NT2/D1 (cell line): Measurements from ENCODE around the gene ARHGEF10L.

Experiments used
- YY1 ChIP-seq: IDR thresholded peaks from 2 replicates; pipeline ENCODE4 v1.6.1; 2011; ENCODE audit not compliant: insufficient read length, insufficient read depth
- ZNF274 ChIP-seq: IDR thresholded peaks from 2 replicates; pipeline ENCODE4 v1.6.1; 2011; ENCODE audit warnings: mild to moderate bottlenecking, low read depth, low read length

- TF ChIP-seq ZNF274 = no peak
- TF ChIP-seq YY1 = no peak
Measured at GRCh38 chr1:17553975-17554700, 14.6 kb downstream of the ARHGEF10L start.
